PC-9 (cell line): ENCODE results near the gene NPPB. TPM values are rescaled to one million over a fixed set of nuclear protein-coding genes. Genes with fewer than 3 reads are reported as not detected.
A peak's percentile ranks its signal among the peaks of the same experiment; 100 is the strongest.

Experiments
- BruUV-seq: library from RNA; stranded (reverse); fragments of 400-500 nt; replicated peaks from 2 replicates; lab custom pipeline; 2021; lab: Mats Ljungman, UMichigan
- CTCF ChIA-PET: fragments of 300-600 bp; sonication (Branson Sonifier 250); formaldehyde crosslinking; loops from one replicate; lab custom pipeline; 2022; ENCODE audit warnings: antibody characterized with exemption; lab: Charles Lee
- POLR2A ChIA-PET: fragments of 300-600 bp; sonication (Branson Sonifier 250); formaldehyde crosslinking; loops from one replicate; lab custom pipeline; 2022; ENCODE audit warnings: antibody characterized with exemption; ENCODE audit not compliant: unreplicated experiment; lab: Charles Lee
- DNase-seq, 2 experiments: peaks; one replicate each; pipeline versions ENCODE4 v3.0.0 to v3.0.0-alpha.2; 2015 to 2022; ENCODE audit warnings: mixed read lengths in 1 of 2
- H2AFZ ChIP-seq: fragments of 200-600 bp; sonication (generic); 2 replicates; pipeline ENCODE4 v1.8.1; 2017; ENCODE audit warnings: antibody characterized with exemption
- H3F3A ChIP-seq: fragments of 200-600 bp; sonication (generic); 2 replicates; pipeline ENCODE4 v1.8.1; 2017; ENCODE audit warnings: antibody characterized with exemption, mild to moderate bottlenecking, low read depth; ENCODE audit not compliant: insufficient read depth
- H3K27ac ChIP-seq: fragments of 200-600 bp; sonication (generic); 2 replicates; pipeline ENCODE4 v1.6.1; 2016; ENCODE audit warnings: mixed run types
- H3K27me3 ChIP-seq: fragments of 200-600 bp; sonication (generic); 2 replicates; pipeline ENCODE4 v1.6.1; 2016; ENCODE audit warnings: low read depth, mixed run types; ENCODE audit not compliant: insufficient read depth
- H3K36me3 ChIP-seq: fragments of 200-600 bp; sonication (generic); 2 replicates; pipeline ENCODE4 v1.6.1; 2016; ENCODE audit warnings: low read depth, mixed run types
- H3K4me1 ChIP-seq: fragments of 200-600 bp; sonication (generic); replicated peaks from 2 replicates; pipeline ENCODE4 v1.6.1; 2016; ENCODE audit warnings: mixed run types; ENCODE audit not compliant: insufficient read depth
- H3K4me2 ChIP-seq: fragments of 200-600 bp; sonication (generic); 2 replicates; pipeline ENCODE4 v1.6.1; 2017; ENCODE audit warnings: mixed run types
- H3K4me3 ChIP-seq: fragments of 200-600 bp; sonication (generic); 2 replicates; pipeline ENCODE4 v1.6.1; 2016; ENCODE audit warnings: mixed run types
- H3K79me2 ChIP-seq: fragments of 200-600 bp; sonication (generic); 2 replicates; pipeline ENCODE4 v1.6.1; 2017; ENCODE audit warnings: low read depth, mixed run types
- H3K9me2 ChIP-seq: fragments of 200-600 bp; sonication (generic); 2 replicates; pipeline ENCODE4 v1.8.1; 2017; ENCODE audit warnings: mild to moderate bottlenecking; ENCODE audit not compliant: insufficient read depth
- H3K9me3 ChIP-seq: fragments of 200-600 bp; sonication (generic); 2 replicates; pipeline ENCODE4 v1.8.1; 2016; ENCODE audit warnings: low read depth; ENCODE audit not compliant: insufficient read depth
- H4K20me1 ChIP-seq: fragments of 200-600 bp; sonication (generic); 2 replicates; pipeline ENCODE4 v1.8.1; 2017; ENCODE audit not compliant: insufficient read depth
- EZH2 ChIP-seq: fragments of 200-600 bp; sonication (generic); IDR thresholded peaks from 2 replicates; pipeline ENCODE4 v1.8.0; 2017; ENCODE audit warnings: antibody characterized with exemption, low read depth
- intact Hi-C: fragments of 100-400 bp; cut with micrococcal nuclease; formaldehyde crosslinking; loops from one replicate; pipeline ENCODE4 v1.10.0; 2022; ENCODE audit not compliant: unreplicated experiment
- total RNA-seq: library from RNA; stranded (reverse); gene quantifications from 2 replicates; pipeline ENCODE4 v1.2.3, GENCODE V29; 2021
- TF ChIP-seq, protein P1 (sequence below): fragments of 200-600 bp; sonication (generic); conservative IDR thresholded peaks from 2 replicates; pipeline ENCODE4 v1.6.1; 2017; ENCODE audit warnings: mixed run types, antibody characterized with exemption, mild to moderate bottlenecking, moderate library complexity

The NPPB gene
- total RNA-seq, 1 experiment from 2014 or later: not detected

GRCh38 chr1:11869104-11869503, 10.4 kb upstream of the NPPB start:
- Histone ChIP-seq H3K27ac (no peak overlapping the region), H2AFZ (no peak overlapping the region), H3F3A (no peaks in the 10 kb centered on the region), H4K20me1 (no peaks in the 10 kb centered on the region), H3K4me2 (no peak overlapping the region), H3K4me3 (no peak overlapping the region), H3K79me2 (no peaks in the 10 kb centered on the region), H3K4me1 (no peaks in the 10 kb centered on the region), H3K27me3 (peaks cover 53% of the 10 kb centered on the region), H3K36me3 (no peaks in the 10 kb centered on the region), H3K9me3 (no peaks in the 10 kb centered on the region), H3K9me2 (no peaks in the 10 kb centered on the region)
- ChIA-PET POLR2A (no interaction called here), CTCF (no interaction called here)
- DNase-seq: no peak
- intact Hi-C loops: no loop called here
- no TSS peak for BruUV-seq
- no peak for TF ChIP-seq EZH2
- TF ChIP-seq, protein P1, sequence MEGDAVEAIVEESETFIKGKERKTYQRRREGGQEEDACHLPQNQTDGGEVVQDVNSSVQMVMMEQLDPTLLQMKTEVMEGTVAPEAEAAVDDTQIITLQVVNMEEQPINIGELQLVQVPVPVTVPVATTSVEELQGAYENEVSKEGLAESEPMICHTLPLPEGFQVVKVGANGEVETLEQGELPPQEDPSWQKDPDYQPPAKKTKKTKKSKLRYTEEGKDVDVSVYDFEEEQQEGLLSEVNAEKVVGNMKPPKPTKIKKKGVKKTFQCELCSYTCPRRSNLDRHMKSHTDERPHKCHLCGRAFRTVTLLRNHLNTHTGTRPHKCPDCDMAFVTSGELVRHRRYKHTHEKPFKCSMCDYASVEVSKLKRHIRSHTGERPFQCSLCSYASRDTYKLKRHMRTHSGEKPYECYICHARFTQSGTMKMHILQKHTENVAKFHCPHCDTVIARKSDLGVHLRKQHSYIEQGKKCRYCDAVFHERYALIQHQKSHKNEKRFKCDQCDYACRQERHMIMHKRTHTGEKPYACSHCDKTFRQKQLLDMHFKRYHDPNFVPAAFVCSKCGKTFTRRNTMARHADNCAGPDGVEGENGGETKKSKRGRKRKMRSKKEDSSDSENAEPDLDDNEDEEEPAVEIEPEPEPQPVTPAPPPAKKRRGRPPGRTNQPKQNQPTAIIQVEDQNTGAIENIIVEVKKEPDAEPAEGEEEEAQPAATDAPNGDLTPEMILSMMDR: no peak

DNA sequence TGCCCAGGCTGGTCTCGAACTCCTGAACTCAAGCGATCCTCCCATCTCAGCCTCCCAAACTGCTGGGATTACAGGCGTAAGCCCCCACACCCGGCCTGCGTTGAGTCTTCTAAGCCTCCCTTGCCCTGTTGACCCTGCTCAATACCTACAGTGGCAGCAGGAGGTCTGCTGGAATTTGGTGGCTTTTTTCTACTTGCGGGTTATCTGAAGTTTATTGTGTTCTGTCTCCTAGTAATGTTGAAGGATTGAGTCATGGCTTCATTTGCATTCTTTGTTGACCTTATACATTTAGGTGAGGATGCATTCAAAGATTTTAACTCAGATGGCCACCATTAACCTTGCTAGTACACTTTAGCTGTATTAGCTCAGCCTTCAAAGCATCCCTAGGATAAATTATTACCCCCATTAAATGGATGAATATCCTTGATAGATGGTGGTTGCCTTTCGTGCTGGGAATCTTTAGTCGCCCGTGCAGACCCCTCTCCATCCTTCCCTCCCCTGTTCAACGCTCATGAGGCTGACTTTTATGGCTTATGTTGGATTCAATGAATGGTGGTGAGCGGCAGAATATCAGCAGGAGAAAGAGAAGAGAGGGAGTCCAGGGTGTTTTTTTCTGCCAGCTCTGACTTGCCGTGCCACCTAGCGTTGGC, 9.7 kb upstream of the NPPB start:
- intact Hi-C loops: no loop called here
- Histone ChIP-seq H3K4me1 (no peaks in the 10 kb centered on the region), H2AFZ (no peak overlapping the region), H3K9me3 (no peaks in the 10 kb centered on the region), H3K9me2 (no peaks in the 10 kb centered on the region), H3K27me3 (peaks cover 53% of the 10 kb centered on the region), H3K79me2 (no peaks in the 10 kb centered on the region), H3K27ac (no peak overlapping the region), H3K4me2 (no peak overlapping the region), H3K36me3 (no peaks in the 10 kb centered on the region), H3K4me3 (no peak overlapping the region), H3F3A (no peaks in the 10 kb centered on the region), H4K20me1 (no peaks in the 10 kb centered on the region)
- BruUV-seq: no TSS peak
- CTCF ChIA-PET: no interaction called here
- no peak for DNase-seq
- TF ChIP-seq EZH2: no peak
- TF ChIP-seq, protein P1: no peak
- POLR2A ChIA-PET: no interaction called here

DNA sequence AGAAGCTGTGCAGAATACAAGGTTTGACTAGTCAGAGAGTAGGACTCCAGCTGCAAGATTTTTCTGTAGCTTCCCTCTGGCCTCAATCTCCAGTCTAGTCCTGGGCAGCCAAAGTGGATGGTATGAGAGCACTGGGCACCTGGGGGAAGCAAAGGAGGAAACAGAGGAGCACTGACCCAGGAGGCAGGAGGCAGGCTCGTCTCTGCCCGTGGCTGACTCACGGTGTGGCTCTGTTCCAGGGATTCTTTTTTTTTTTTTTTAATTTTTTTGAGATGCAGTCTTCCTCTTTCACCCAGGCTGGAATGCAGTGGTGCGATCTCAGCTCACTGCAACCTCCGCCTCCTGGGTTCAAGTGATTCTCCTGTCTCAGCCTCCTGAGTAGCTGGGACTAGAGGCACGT, 4.1 kb upstream of the NPPB start:
- intact Hi-C loops: no loop called here
- no peak overlapping the region for H3K4me2 ChIP-seq
- no peaks in the 10 kb centered on the region for H4K20me1 ChIP-seq
- peaks cover 4% of the 10 kb centered on the region; the same call in 1 of the 2 replicates for H3F3A ChIP-seq
- H3K9me3 ChIP-seq: no peaks in the 10 kb centered on the region
- no peaks in the 10 kb centered on the region for H3K36me3 ChIP-seq
- no peak overlapping the region for H3K27ac ChIP-seq
- H3K27me3 ChIP-seq: peaks cover 46% of the 10 kb centered on the region
- no peak overlapping the region for H3K4me3 ChIP-seq
- CTCF ChIA-PET: interaction anchor here (0.7 kb wide), 1 partner anchor 25 kb away, joined by 4 read pairs; no protein-coding TSS in a partner anchor
- POLR2A ChIA-PET: no interaction called here
- no peaks in the 10 kb centered on the region for H3K79me2 ChIP-seq
- no peak overlapping the region for H2AFZ ChIP-seq
- H3K4me1 ChIP-seq: no peaks in the 10 kb centered on the region; the same call in 1 of the 2 replicates
- no peaks in the 10 kb centered on the region for H3K9me2 ChIP-seq
- no TSS peak for BruUV-seq
- no peak for TF ChIP-seq EZH2
- TF ChIP-seq, protein P1: no peak
- DNase-seq: peak; percentile 42 to 53
